ENCODE results near the gene RBM23. TPM values are rescaled to one million over a fixed set of nuclear protein-coding genes. Genes with fewer than 3 reads are reported as not detected.

Gene RBM23
- total and polyA plus RNA-seq, 9 of the 15 experiments (the other 6 are each of a cell fraction or from before 2014, with no cell fraction given), result 46.0 to 102 (median 58.5) TPM

GRCh38 chr14:22871224-22872032 is 47.5 kb downstream of the RBM23 start, which contains the start of gene LRP10 (continued):
- TF ChIP-seq CREB1 (IDR thresholded peaks at IDR 0.05) (0 out of 2 replicates have a peak, but pooled peaks have one; percentile 21), CREB1 (CRISPR knock-in tag; IDR thresholded peaks at IDR 0.05) (peak; percentile 48; the same call in 1 of the 2 replicates), NELFE (IDR thresholded peaks at IDR 0.05; ENCODE audit: insufficient read depth, insufficient read length) (no peak), ARNT (IDR thresholded peaks at IDR 0.05) (0 out of 4 replicates have a peak, but pooled peaks of 1 of the 2 experiments have one; percentile 17), SMAD4 (CRISPR knock-in tag; conservative IDR thresholded peaks at IDR 0.05) (peak; percentile 86), POLR2B (IDR thresholded peaks at IDR 0.05; ENCODE audit: low read depth, partially characterized antibody) (peak; percentile 89), ATF1 (CRISPR knock-in tag; IDR thresholded peaks at IDR 0.05) (no peak), ATF1 (tag; IDR thresholded peaks at IDR 0.05) (peak; percentile 84), NRF1 (conservative IDR thresholded peaks at IDR 0.05 in 1 of 2, IDR thresholded peaks at IDR 0.05 in 1 of 2) (peak; percentile 73 to 77), YY1 (IDR thresholded peaks at IDR 0.05; ENCODE audit: borderline replicate concordance in 1 of 3, control insufficient read depth in 1 of 3, extremely low read depth in 1 of 3, insufficient read depth in 3 of 3, insufficient read length in 1 of 3, insufficient replicate concordance in 2 of 3, low read depth in 1 of 3, low read length in 2 of 3) (peak in 1 of 3 experiments; percentile 65), DEAF1 (CRISPR knock-in tag; IDR thresholded peaks at IDR 0.05) (no peak), FIP1L1 (IDR thresholded peaks at IDR 0.05; ENCODE audit: low read depth, low read length, poor library complexity, severe bottlenecking) (peak; percentile 76), TCFL5 (CRISPR knock-in tag; conservative IDR thresholded peaks at IDR 0.05) (no peak), MBD1 (CRISPR knock-in tag; IDR thresholded peaks at IDR 0.05) (no peak), E2F3 (CRISPR knock-in tag; IDR thresholded peaks at IDR 0.05) (0 out of 2 replicates have a peak, but pooled peaks have one; percentile 13), CTCF (IDR thresholded peaks at IDR 0.05 in 2 of 3, conservative IDR thresholded peaks at IDR 0.05 in 1 of 3; ENCODE audit: insufficient read depth in 2 of 3, low read depth in 1 of 3, low read length in 3 of 3) (peak; percentile 13 to 52 (median 18); a peak in 3 of 6 replicates), FOXJ2 (tag; IDR thresholded peaks at IDR 0.05) (peak; percentile 53; the same call in 1 of the 2 replicates), KDM1A (IDR thresholded peaks at IDR 0.05) (peak in 1 of 2 experiments; percentile 2; a peak in 1 of 4 replicates), E2F6 (IDR thresholded peaks at IDR 0.05; ENCODE audit: borderline replicate concordance in 1 of 2, extremely low read depth in 1 of 2, insufficient read depth in 1 of 2, insufficient read length in 1 of 2, low read depth in 1 of 2, low read length in 1 of 2, poor library complexity in 1 of 2, severe bottlenecking in 1 of 2) (peak in 1 of 2 experiments; percentile 56)

All from K562 (cell line).